ENCODE results near the gene KNOP1.
A peak's percentile ranks its signal among the peaks of the same experiment; 100 is the strongest.
"Not testable (repeated sequence)": the region's sequence is repeated elsewhere in the genome, so short reads cannot be mapped to it uniquely, and the experiment has no call there.

Gene KNOP1

DNA sequence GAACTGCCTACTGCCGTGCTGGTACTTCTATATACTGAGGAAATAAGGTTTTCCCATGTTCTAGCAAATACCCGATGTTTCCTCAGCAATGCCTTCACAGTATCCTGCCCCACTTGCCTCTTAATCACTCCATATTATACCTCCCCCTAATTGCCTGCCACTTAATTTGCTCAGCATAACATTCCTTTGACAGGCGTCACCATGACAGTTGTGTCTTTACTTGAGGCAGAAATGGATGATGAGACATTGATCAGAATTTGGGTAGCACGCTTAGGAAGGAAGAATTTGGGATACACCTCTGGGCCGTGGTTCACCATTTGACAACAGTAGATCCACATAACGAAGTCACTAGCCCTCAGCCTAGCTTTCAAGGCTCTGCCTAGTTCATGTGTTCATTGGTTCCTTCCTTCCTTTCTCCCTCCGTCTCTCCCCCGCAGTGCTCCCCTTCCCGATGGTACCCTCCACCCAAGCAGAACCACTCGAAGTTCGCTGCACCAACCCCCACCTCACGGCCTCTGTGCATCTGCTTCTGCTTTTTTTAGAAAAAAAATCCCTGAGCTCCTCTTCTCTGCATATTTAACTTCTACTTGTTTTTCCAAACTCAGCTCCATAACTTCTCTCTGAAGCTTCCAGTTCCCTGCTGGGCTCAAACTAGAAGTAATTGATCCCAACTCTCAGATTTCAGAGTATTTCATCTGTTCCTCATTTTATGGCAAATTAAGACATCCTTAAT, 19.4 kb upstream of the KNOP1 start:
- no peak for DNase-seq

DNA sequence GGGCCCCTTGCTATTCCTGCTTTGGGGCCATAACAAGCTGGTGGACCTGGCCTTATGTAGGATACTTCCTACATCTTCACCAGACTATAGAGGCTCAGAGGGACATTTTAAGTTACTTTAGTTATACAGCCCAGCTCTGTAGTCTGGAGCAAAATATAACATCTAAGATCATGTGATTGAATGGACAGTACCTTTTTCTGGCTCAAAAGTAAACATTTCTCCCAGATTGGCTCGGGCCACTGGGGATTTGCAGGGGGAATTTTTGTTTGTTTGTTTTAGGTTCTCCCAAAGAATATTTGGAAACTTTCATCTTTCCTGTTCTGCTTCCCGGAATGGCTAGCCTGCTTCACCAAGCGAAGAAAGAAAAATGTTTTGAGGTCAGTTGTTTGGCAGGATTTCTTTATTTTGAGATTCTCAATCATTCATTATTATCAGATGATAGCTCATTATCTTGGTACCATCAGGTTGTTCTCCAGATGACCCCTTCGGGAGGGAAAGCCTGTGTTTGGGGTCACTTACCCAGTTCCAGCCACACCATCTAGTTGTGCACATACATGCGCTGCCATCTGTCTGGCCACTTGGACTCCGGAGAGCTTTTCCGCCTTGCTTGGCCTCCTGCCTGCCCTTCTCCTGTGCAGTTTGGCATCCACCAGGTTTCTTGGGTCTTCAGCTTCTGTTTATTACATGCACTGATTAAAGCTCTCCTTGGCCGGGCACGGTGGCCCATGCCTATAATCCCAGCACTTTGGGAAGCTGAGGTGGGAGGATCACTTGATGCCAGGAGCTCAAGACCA, 17.2 kb upstream of the KNOP1 start:
- DNase-seq: no peak

DNA sequence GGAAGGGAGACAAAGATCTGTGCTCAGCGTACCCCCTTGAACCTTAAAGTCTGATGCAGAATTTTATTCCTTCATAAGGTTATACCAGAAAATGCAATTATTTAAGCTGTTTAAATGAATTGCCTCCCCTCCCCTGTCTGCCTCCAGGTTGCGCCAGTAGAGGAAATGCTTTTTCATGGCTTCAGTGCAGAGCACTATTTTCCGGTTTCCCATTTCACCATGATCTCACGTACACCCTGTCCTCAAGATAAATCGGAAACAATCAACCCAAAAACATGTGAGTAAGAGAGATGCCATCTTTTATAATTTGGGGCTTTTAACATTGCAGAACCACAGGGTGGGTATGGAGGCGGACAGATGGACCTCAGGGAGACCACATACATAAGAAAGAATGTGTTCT, 15.5 kb upstream of the KNOP1 start:
- no peak for DNase-seq

DNA sequence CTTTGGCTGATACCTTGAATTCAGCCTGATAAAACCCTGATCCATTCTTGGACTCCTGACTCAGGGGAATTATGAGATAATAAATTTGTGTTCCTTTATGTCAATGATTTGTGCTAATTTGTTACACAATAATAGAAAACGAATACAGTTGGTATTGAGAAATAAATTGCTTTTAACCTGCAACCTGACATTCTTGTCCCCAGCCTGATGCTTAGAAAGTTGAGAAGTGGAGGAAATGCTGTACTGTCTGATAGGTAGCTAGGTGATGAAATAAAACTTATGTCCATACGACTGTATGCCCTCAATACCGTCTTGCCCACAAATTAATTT, 10.6 kb upstream of the KNOP1 start:
- no peak for DNase-seq

DNA sequence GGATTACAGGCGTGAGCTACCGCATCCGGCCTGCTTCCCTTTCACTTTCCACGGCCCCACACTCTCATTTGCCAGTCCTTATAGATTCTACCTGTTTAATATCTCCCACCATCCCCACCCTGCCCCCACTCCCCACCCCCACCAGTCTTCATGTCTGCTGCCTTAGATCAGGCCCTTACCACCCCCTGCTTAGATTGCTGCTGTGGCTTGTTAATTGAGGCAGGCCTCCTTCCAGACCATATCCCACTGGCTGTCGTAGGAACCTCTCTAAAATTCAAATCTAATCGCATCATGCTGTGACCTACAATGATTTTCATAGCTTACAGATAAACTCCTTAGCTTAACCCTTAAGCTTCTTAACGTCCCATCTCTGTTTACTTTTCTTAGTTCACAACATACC, 5.0 kb upstream of the KNOP1 start:
- no peak for DNase-seq

DNA sequence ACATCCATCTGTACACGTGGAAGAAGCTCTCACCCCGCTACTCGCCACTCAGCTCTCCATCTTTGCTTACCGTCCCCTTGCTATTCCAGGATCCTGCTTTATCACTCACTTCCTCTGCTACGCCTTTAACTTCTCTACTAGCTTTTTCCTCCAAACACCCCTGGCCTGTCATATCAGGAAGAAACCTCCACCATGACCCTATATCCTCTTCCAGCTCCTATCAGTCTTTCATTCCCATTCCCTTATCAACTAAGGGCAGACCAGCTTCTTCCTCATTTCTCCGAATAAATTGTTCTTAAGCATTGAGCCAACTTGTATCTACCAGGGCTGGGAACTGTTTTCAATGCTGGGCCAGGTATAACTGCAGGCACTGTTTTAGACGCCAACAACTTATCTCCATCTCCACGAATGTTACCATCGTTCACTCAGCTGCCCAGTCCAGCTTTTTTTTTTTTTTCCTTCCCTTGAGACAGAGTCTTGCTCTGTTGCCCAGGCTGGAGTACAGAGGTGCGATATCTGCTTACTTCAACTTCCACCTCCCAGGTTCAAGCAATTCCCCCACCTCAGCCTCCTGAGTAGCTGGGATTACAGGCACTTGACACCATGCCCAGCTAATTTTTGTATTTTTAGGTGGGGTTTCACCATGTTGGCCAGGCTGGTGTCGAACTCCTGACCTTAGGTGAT, 4.4 kb upstream of the KNOP1 start:
- no peak for DNase-seq

DNA sequence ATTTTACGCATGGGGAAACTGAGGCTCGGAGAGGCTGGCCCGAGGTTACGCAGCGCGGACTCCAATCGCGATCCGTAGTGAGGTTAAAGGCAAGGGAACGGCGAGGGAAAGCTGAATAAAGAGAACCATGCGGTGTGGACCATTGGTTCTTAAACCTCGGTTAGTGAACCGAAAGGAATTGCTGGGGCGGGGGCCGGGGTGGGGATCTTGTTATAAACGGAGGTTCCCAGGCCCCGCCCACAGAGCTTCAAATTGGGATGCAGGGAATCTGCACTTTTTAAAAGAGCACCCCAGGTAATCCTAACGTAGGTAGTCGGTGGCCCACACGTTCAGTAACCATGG, 568 bp upstream of the KNOP1 start:
- DNase-seq: no peak

DNA sequence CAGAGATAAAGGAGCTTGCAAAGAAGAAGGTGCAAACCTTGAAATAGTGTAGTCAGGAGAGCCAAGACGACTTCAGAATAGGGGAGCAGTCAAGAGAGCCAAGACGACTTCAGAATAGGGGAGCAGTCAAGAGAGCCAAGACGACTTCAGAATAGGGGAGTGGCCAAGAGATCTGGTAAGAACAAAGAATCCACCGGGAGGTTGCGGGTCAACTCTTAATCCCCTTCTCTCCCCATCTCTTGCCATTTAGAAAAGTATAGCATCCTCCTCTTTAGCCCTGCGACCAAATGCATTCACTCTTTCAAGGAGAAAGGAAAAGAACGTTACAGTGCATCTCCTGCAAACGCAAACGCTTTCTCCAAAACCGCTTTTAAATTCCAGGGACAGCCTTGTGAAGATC, 713 bp downstream of the KNOP1 start:
- peak; percentile 20 for DNase-seq

DNA sequence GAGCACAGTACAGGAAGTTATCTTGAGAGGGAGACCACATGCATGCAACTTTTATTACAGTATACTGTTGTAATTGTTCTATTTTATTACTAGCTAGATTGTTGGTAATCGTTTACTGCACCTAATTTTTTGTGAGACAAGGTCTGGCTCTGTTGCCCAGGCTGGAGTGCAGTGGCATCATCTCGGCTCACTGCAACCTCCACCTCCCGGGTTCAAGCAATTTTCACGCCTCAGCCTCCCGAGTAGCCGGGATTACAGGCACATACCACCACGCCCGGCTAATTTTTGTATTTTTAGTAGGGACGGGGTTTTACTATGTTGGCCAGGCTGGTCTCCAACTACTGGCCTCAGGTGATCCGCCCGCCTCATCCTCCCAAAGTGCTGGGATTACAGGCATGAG, 1.3 kb downstream of the KNOP1 start:
- not testable (repeated sequence) for DNase-seq

DNA sequence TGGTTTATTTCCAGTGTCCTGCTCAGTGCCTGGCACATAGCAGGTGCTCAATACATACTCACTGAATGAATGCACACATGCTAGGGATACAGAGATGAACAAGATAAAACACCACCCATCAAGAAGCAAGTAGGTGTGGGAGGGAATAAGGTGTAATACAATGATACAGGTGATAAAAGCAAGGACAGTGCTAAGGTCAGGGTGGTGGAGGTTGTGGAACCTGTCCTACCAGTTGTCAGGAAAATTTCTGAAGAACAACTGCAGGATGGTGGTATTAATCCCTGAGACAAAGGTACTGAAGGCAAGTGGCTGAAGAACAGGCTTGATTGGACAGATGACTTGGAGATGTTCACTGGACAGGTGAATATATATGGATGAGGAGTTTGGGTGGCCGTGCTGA, 1.8 kb downstream of the KNOP1 start:
- no peak for DNase-seq

DNA sequence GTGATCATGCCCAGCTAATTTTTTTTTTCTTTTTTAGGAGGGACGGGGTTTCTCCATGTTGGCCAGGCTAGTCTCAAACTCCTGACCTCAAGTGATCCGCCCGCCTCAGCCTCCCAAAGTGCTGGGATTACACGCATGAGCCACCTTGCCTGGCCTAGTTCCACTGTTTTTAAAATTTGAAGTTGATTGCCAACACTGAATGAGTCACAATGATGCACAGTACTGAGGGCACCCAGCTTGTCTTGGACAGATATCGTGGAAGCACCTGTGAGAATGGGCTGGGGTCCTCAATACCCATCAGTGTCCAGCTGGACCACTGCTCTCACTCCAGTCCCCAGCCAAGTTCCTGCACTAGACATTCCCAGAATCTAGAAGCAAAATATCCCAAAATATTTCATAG, 2.5 kb downstream of the KNOP1 start:
- DNase-seq: no peak

DNA sequence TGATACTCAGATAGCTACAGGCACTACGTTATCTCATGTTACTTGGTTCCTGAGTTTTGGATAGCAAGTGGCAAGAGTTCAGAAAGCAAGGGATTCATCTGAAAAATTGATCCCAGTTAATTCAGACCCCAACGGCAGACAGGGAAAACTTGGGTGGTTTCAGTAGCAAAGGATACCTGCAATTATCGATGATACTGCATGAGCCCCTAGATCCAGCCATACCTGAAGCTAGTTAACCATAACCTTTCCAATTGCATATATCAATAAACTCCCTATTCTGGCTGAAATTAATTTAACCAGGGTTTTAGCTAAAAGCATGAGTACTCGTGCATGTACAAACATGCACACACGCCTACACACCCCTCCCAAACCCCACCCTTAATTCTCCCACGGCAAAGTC, 4.3 kb downstream of the KNOP1 start:
- no peak for DNase-seq

DNA sequence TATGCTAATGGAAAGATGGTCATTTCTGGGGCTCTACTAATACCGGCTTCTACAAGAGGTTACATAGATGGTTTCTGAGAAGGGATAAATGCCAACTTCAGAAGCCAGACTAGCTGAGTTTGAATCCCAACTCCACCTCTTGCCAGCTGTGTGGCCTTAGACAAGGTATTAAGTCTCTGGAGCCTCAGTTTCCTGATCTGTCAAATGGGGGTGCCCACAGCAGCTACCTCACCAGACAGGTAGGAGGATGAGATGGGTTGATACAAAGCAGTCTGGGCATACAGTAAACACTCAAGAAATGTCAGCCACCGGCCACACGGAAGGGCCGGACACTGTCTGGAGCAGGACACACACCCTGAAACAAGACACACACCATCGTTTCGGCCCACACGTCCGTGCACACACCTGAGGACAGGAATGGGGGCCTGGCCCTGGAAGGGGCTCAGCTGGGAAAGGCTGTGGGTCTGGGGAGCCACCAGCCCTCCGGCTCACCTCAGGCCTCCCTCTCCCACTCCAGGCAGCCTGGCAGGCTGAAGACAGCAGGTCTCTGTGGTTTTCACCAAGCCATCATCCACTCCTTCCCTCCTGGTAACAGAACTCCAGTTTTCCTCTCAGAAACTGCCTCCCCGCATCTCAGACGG, 5.5 kb downstream of the KNOP1 start:
- DNase-seq: no peak

DNA sequence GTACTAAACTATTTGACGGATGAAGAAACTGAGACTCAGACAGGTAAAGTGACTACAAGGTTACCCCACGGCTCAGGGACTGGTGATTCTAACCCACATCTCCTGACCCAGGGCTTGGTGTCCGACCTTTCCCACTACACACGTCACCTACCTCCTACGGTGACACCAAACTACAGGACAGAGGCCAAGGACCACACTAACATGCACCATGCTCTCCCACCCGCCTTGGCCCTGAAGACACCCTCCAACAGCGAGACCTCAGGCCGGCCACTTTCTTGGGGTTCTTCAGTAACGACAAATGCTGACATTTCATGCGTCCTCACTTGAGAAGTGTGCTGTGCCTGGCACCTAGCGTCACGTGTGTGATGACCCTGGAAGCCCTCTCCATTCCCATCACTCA, 6.4 kb downstream of the KNOP1 start:
- DNase-seq: no peak

DNA sequence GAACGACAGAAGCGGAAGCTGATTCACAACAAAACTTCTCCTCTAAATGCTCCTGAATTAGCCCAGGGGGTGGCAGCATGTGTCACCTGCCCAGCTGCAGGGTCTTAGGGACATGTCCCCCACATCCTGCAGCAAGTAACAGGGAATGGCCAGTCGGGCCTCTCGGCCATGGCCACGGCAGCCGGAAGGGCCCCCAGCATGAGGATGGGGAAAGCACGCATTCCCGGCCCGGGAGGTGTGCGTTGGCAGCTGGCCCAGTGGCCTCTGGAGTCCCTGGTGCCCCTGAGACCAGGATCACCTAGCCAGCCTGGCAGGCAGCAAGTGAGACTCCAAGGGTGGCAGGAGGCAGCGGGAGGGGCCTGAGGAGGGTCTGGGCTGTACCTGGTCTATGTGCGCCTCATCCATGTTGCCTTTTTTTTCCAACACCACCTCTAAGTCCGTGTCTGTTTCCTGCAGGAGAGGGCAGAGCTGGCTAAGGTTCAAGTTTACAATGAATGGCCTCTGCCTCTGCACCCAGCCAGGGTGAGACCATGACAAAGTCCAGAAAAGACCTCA, 7.0 kb downstream of the KNOP1 start:
- DNase-seq: no peak

DNA sequence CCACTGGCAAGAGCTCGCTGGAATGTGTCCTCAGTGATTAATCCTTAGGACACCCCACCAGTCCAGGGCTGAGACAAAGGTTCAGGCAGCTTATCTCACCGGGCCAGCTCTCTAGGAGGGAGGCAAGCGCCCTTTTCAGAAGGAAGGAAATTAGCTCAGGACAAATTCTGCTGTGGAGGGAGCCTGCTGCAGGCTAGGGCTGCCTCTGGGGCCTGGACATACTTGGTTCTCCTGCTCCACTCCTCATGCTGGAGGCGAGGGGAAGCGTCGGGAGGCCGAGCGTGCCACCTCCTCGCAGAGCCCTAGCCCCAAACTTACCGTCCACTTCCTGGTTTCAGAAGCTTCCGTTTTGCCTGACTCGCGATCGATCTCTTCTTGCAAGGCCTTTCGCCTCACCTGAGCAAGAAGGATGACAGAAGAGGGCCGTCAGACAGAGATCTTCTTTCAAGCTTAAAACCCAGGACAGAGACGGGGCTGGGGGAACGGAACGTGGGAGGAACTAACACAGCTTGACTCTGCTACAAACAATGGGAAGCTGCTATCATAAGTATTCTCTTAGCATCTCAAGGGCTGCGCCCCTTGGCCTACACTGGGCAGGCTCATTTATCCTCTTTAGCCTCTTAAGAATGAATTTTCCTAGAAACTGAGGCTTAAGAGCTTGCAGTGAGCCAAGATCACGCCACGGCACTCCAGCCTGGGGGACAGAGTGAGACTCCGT, 7.7 kb downstream of the KNOP1 start:
- DNase-seq: no peak

DNA sequence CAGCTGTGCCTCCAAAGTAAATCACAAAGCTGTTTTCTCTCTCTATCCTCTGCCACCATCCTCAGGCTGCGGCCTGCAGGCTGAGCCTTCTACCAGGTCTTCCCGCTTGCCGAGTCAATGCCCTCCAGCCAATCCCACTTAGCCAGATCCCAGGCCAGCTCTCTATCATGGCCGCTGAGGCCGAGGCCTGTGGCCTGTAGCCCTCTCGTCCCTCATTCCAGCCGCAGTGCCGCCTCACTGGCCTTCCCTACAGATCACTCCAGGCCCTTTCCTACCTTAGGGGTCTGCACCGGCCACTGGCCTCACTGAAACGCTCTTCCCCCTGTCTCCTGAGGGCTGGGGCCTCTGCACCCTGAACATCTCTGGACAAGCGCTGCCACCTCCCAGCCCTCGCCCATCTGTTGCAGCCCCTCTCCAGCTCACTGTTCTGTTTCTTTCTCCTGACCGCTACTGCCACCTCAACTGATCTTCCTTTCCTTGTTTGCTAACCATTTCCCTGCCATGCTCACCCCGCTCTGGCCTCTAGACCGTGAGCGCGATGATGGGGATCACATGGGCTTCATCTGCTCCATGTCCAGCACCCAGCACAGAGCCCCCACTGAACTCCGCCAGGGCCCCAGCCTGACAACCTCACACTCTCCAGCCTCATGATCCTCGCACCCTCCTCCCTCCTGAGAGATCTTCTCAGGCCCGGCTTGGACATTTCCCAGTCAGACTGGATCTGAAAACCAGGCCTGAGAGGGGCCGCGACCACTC, 8.5 kb downstream of the KNOP1 start:
- no peak for DNase-seq

DNA sequence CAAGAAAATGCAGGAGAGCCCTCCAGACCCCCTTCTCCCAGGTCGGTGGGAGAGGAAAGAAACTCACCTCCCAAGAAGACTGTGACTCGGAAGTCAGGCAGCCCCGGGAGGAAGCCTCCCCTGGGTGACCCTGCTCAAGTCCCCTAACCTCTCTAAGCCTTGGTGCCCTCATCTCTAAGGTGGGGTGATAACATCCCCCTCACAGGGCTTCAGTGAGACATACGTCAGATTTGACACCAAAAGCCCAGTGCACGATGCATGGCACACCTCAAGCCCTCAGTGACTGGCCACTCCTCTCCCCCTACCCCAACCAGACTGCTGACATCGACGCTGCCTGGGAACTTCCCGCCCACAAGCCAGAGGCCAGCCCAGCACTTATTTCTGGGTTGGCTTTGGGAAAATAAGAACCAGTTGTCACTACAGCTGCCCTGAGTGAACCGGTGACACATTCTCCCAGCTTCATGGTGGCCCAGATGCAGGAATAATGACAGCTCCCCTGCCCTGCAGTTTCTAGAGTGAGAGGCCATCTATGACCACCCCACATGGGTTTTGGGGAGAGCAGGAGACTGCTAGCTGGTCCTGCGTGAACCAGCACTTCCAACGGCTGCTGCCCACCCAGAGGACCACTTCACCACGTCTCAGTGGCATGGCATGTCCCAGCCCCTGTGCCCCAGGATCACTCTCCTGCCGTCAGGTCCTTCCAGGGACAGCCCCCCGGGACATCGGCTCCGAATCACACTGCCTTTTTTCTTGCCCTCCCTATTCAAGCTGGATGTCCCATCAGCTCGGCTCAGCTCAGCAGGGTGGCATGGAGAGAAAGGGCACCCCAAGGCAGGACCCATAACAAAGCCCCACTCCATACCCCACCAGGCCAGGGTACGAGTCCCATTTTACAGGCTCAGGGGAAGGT, 9.5 kb downstream of the KNOP1 start:
- no peak for DNase-seq

DNA sequence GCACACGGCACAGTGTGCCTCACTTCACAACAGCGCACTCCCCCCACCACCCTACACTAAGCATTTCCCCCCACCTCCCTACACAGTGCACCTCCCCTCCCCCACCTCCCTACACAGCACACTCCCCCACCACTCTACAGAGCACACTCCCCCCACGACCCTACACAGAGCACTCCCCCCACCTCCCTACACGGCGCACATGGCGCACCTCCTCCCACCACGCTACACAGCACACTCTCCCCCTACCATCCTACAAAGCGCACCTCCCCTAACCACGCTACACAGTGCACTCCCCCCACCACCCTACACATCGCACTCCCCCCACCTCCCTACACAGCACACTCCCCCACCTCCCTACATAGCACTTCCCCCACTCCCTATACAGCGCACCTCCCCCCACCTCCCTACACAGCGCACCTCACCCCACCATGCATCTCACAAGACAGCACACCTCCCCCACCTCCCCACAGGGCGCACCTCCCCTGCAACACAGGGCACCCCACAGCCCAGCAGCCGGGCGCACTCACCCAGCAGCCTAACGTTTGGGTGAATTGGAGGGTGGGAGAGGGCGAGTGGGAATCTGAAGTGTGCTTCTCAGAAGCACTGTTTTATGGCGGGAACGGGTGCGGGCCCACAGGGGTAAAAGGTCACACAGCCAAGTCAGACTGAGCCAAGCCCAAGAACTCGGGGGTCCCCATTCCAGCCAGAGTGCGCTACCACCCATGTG, 10.3 kb downstream of the KNOP1 start:
- no peak for DNase-seq

DNA sequence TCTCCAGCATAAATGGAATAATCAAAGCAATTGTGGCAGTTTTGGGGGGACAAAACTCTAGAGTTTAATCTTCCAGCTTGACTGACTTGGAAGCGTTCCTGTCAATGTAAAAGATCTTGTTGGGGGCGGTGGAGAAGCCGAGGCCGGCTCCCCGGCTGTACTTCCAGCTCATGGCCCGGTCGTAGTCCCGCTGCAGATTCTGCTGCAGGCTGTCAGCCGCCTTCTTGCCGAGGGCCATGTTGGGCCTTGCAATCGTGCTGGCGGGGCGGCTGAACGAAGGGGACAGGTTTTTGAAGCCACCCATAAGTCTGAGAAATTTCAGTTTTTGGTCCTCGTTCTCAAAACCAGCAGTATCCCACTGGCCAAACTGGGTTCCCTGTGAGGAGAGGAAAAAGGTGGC, 11.2 kb downstream of the KNOP1 start:
- DNase-seq: no peak
